ENCODE data around the gene NODAL.
A peak's percentile ranks its signal among the peaks of the same experiment; 100 is the strongest.

The NODAL gene

DNA sequence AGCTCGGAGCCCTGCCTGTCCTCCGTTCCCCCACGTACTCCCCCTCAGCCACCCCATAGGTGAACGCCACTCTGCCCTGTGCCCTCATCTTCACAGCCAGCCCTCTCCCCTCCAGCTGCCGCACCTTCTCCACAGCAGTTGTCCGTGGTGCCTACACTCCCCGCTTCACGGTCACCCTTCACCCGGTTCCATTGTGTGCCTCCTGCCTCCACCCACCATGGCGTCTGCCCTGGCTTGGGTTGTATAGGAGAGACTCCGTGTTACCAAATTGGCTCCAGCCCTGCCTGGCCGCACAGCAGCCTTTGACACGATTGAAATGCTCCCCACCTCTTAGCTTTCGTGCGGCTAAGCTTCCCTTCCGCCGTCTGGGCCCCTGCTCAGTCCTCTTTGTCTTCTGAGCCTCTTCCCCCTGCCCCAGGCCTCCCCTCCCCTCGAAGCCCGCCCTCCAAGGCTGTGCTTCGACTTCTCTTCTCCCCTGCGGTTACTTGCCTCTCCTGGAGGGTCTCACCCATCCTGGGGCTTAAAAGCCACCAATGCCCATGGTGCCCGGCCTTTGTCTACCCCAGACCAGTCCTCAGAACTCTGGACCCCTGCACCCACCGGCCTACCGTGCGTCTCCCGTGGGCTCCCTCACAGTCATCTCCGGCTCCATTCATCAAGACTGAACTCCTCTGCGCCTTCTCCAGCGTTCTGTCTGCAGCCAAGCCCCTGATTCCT lies 18.5 kb upstream of the NODAL start:
- DNase-seq: no peak
- no peaks in the 10 kb centered on the region for H3K36me3 Mint-ChIP-seq (ENCODE audit: low read depth)

DNA sequence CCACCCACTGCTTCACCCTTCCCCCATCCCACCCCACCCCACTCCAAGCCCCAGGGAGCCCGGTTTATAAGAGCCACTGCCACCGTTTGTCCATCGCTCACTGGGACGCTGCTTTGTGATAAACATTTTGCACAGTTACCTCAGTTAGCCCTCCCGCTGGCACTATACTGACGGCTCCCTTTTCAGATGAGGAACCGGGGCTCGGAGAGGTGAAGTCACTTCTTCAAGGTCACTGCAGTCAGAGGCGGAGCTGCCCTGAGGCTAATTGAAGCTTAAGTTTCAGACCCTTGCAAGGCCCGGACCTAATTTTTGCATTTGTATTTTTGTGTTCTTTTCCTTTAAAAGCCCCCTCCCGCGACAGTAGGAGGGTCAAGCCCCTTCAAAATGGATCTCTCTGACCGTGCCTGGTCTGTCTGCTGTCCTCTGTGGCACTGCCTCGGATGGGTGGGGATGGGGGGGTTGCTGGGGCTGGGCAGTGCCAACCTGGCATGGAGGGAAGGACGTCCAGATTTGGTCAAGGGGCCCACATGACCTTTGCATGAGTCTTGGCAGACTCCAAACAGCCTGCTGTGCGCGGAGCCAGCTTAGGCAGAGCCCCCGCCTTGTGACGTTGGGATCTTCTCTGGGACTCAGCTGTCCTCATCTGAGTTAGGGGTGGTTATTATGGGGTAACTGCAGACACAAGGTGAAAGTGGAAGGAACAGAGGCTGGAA lies 17.7 kb upstream of the NODAL start:
- Mint-ChIP-seq H3K27me3 (ENCODE audit: low read depth, poor library complexity) (peaks cover 67% of the 10 kb centered on the region), H3K36me3 (ENCODE audit: low read depth) (no peaks in the 10 kb centered on the region), H3K27ac (no peak overlapping the region), H3K9me3 (no peaks in the 10 kb centered on the region), H3K4me3 (peak overlapping the region; percentile 76), H3K4me1 (peaks cover 36% of the 10 kb centered on the region)
- TF ChIP-seq, protein P1, sequence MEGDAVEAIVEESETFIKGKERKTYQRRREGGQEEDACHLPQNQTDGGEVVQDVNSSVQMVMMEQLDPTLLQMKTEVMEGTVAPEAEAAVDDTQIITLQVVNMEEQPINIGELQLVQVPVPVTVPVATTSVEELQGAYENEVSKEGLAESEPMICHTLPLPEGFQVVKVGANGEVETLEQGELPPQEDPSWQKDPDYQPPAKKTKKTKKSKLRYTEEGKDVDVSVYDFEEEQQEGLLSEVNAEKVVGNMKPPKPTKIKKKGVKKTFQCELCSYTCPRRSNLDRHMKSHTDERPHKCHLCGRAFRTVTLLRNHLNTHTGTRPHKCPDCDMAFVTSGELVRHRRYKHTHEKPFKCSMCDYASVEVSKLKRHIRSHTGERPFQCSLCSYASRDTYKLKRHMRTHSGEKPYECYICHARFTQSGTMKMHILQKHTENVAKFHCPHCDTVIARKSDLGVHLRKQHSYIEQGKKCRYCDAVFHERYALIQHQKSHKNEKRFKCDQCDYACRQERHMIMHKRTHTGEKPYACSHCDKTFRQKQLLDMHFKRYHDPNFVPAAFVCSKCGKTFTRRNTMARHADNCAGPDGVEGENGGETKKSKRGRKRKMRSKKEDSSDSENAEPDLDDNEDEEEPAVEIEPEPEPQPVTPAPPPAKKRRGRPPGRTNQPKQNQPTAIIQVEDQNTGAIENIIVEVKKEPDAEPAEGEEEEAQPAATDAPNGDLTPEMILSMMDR (IDR thresholded peaks at IDR 0.05): no peak
- no peak for DNase-seq

More for the DNA sequence above, 18.5 kb upstream of the NODAL start:
- H3K4me1 Mint-ChIP-seq: peaks cover 36% of the 10 kb centered on the region
- peaks cover 66% of the 10 kb centered on the region for H3K27me3 Mint-ChIP-seq (ENCODE audit: low read depth, poor library complexity)
- TF ChIP-seq, protein P1 (IDR thresholded peaks at IDR 0.05): no peak
- H3K4me3 Mint-ChIP-seq: peak overlapping the region; percentile 76
- H3K9me3 Mint-ChIP-seq: no peaks in the 10 kb centered on the region
- no peak overlapping the region for H3K27ac Mint-ChIP-seq

DNA sequence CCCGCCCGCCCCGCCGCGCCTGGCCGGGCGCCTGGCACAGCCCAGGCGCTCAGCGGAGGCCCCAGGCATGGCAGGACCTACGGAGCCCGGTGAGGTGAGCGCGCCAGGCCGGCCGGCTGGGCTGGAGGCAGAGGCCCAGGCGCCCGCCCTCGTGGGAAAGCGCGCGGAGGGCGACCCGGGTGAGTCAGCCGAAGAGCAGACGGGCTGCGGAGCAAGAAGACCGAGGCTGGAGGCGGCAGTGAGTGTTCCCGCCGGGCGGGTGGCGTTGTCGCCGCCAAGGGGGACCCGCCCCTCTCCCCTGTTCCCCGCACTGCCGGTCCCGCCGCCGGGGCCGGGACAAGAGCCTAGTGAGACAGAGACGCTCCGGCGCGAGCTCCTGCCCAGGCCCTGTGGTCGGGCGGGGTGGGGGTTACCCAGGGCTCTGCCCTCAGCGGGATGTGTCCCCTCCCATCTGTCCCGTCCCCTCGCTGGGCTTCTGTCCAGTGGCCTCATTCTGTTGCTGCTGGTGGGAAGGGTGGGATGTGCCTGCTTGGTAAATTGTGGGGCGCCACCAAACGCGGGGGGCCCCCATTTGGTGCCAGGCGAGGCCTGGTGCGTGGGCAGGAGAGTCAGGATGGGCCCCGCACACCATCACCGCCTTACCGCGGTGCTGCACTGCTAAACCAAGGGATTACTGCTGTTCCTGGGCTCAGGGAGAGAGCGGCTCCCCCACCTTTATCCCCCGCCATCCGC lies 17.0 kb upstream of the NODAL start:
- Mint-ChIP-seq H3K4me3 (peak overlapping the region; percentile 68), H3K36me3 (ENCODE audit: low read depth) (no peaks in the 10 kb centered on the region), H3K27me3 (ENCODE audit: low read depth, poor library complexity) (peaks cover 69% of the 10 kb centered on the region), H3K4me1 (peaks cover 36% of the 10 kb centered on the region), H3K27ac (no peak overlapping the region), H3K9me3 (no peaks in the 10 kb centered on the region)
- TF ChIP-seq, protein P1 (IDR thresholded peaks at IDR 0.05): no peak
- peak; percentile 72 for DNase-seq

DNA sequence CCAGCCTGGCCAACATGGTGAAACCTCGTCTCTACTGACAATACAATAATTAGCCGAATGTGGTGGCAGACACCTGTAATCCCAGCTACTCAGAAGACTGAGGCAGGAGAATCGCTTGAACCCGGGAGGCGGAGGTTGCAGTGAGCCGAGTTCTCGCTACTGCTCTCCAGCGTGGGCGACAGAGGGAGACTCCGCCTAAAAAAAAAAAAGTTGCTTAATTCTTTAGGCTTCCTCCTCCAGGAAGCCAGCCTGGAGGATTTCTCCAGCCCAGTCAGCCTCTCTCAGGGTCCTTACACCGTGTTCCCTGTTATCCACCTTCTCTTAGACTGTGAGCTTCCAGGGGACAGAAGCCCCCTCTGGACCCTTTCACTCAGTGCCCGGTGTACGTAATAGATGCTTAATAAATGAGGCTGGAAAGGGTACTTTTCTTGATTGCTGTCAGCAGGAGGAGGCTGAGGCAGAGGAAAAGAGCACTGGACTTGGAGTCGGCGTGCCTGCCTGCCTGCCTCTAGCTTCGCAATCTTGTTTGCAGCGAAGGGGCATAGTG lies 16.4 kb upstream of the NODAL start:
- Mint-ChIP-seq H3K9me3 (no peaks in the 10 kb centered on the region), H3K4me3 (peak overlapping the region; percentile 56), H3K27me3 (ENCODE audit: low read depth, poor library complexity) (peaks cover 69% of the 10 kb centered on the region), H3K36me3 (ENCODE audit: low read depth) (no peaks in the 10 kb centered on the region), H3K27ac (no peak overlapping the region), H3K4me1 (peaks cover 36% of the 10 kb centered on the region)
- TF ChIP-seq, protein P1 (IDR thresholded peaks at IDR 0.05): no peak
- no peak for DNase-seq

DNA sequence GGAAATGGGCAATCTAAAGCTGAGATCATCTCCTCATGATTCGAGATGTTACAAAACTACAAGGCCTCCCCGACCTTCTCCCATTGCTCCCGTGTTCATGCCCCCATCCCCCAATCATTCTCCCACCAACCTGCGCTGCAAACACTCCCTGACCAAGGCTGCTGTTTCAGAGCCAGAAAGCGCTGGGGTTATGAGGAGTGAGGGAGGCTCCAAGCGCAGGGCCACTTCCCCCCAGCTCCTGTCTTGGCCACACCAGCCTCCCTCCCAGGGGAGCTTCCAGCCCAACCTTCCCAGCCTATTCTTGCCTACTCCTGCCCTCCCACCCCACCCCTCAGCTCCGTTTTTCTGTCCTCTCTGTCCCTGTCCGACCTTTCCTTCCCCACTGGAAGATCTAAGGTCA lies 14.7 kb upstream of the NODAL start:
- DNase-seq: no peak
- H3K27ac Mint-ChIP-seq: no peak overlapping the region
- H3K27me3 Mint-ChIP-seq (ENCODE audit: low read depth, poor library complexity): peaks cover 66% of the 10 kb centered on the region
- TF ChIP-seq, protein P1 (IDR thresholded peaks at IDR 0.05): no peak
- H3K36me3 Mint-ChIP-seq (ENCODE audit: low read depth): no peaks in the 10 kb centered on the region
- no peaks in the 10 kb centered on the region for H3K9me3 Mint-ChIP-seq
- H3K4me1 Mint-ChIP-seq: peaks cover 36% of the 10 kb centered on the region
- H3K4me3 Mint-ChIP-seq: no peak overlapping the region

Data from nephron progenitor cell (in vitro differentiated cells).